Liver (tissue), 9 donors: ENCODE results near the gene ZKSCAN5. TPM values are rescaled to one million over a fixed set of nuclear protein-coding genes. Genes with fewer than 3 reads are reported as not detected.

Source experiments
- DNase-seq: peaks from one replicate; pipeline ENCODE4 v3.0.0-alpha.2; 2017; ENCODE audit warnings: low spot score
- H3K27ac ChIP-seq, 2 donors: one replicate each; pipeline ENCODE4 v1.7.0; 2013; ENCODE audit warnings: inconsistent platforms in 2 of 2, low read length in 2 of 2, control low read depth in 1 of 2, low read depth in 1 of 2, mild to moderate bottlenecking in 1 of 2
- H3K27me3 ChIP-seq, 4 donors: one replicate each; pipeline versions ENCODE4 v1.6.1 to v1.7.0; 2013; ENCODE audit warnings: low read length in 3 of 4, inconsistent platforms in 1 of 4, mild to moderate bottlenecking in 1 of 4, moderate library complexity in 1 of 4; ENCODE audit not compliant: control insufficient read depth in 4 of 4, insufficient read depth in 4 of 4
- H3K36me3 ChIP-seq, 4 donors: one replicate each; pipeline versions ENCODE4 v1.6.1 to v1.7.0; 2013; ENCODE audit warnings: low read length in 3 of 4, mild to moderate bottlenecking in 3 of 4, low read depth in 1 of 4, moderate library complexity in 1 of 4; ENCODE audit not compliant: control insufficient read depth in 4 of 4, insufficient read depth in 3 of 4
- H3K4me1 ChIP-seq, 4 donors: one replicate each; pipeline versions ENCODE4 v1.6.1 to v1.7.0; 2013; ENCODE audit warnings: low read length in 3 of 4, mild to moderate bottlenecking in 3 of 4, moderate library complexity in 1 of 4; ENCODE audit not compliant: control insufficient read depth in 4 of 4, insufficient read depth in 4 of 4
- H3K4me3 ChIP-seq, 3 donors: one replicate each; pipeline versions ENCODE4 v1.6.1 to v1.7.0; 2013; ENCODE audit warnings: low read length in 3 of 3, control low read depth in 1 of 3, low read depth in 1 of 3, mild to moderate bottlenecking in 1 of 3
- H3K9ac ChIP-seq, 2 donors: one replicate each; pipeline ENCODE4 v1.7.0; 2013; ENCODE audit warnings: low read length in 2 of 2, mild to moderate bottlenecking in 2 of 2, moderate library complexity in 2 of 2, control low read depth in 1 of 2, low read depth in 1 of 2
- H3K9me3 ChIP-seq, 4 donors: one replicate each; pipeline versions ENCODE4 v1.6.1 to v1.7.0; 2013; ENCODE audit warnings: low read length in 3 of 4; ENCODE audit not compliant: control insufficient read depth in 4 of 4
- EGR1 ChIP-seq, 2 donors: IDR thresholded peaks; 2 replicates each; pipeline ENCODE4 v1.6.1; 2016 to 2018; ENCODE audit warnings: antibody characterized with exemption in 2 of 2, low read depth in 2 of 2
- FOXA1 ChIP-seq: IDR thresholded peaks from 2 replicates; pipeline ENCODE4 v1.6.1; 2016; ENCODE audit warnings: antibody characterized with exemption
- FOXA2 ChIP-seq: IDR thresholded peaks from 2 replicates; pipeline ENCODE4 v1.6.1; 2016; ENCODE audit warnings: antibody characterized with exemption
- GABPA ChIP-seq, 2 donors: IDR thresholded peaks in 1 of 2; conservative IDR thresholded peaks in 1 of 2; 2 replicates each; pipeline ENCODE4 v1.6.1; 2016; ENCODE audit warnings: antibody characterized with exemption in 2 of 2, mild to moderate bottlenecking in 1 of 2, moderate library complexity in 1 of 2
- HNF4A ChIP-seq, 2 donors: conservative IDR thresholded peaks; 2 replicates each; pipeline ENCODE4 v1.6.1; 2016; ENCODE audit warnings: antibody characterized with exemption in 2 of 2, mild to moderate bottlenecking in 2 of 2
- HNF4G ChIP-seq: IDR thresholded peaks from 2 replicates; pipeline ENCODE4 v1.6.1; 2016; ENCODE audit warnings: antibody characterized with exemption
- JUND ChIP-seq, 2 donors: IDR thresholded peaks; 2 replicates each; pipeline ENCODE4 v1.6.1; 2016; ENCODE audit warnings: antibody characterized with exemption in 2 of 2
- NR2F2 ChIP-seq: IDR thresholded peaks from 2 replicates; pipeline ENCODE4 v1.6.1; 2016; ENCODE audit warnings: antibody characterized with exemption
- RAD21 ChIP-seq, 2 donors: IDR thresholded peaks; 2 replicates each; pipeline ENCODE4 v1.6.1; 2016; ENCODE audit warnings: antibody characterized with exemption in 2 of 2, mild to moderate bottlenecking in 2 of 2
- RXRA ChIP-seq, 2 donors: IDR thresholded peaks; 2 replicates each; pipeline ENCODE4 v1.6.1; 2017 to 2018; ENCODE audit warnings: antibody characterized with exemption in 2 of 2, mild to moderate bottlenecking in 1 of 2
- SP1 ChIP-seq: IDR thresholded peaks from 2 replicates; pipeline ENCODE4 v1.6.1; 2018; ENCODE audit warnings: antibody characterized with exemption, mild to moderate bottlenecking
- TAF1 ChIP-seq: conservative IDR thresholded peaks from 2 replicates; pipeline ENCODE4 v1.6.1; 2016; ENCODE audit warnings: antibody characterized with exemption, mild to moderate bottlenecking
- YY1 ChIP-seq: IDR thresholded peaks from 2 replicates; pipeline ENCODE4 v1.6.1; 2016; ENCODE audit warnings: antibody characterized with exemption, mild to moderate bottlenecking
- WGBS: extraction: QIAGEN DNeasy Blood & Tissue Kit; methylation state at CpG from one replicate; pipeline ENCODE4 v1.1.7; 2013; 5-methylcytosine and 5-hydroxymethylcytosine counted together
- polyA plus RNA-seq, 2 donors: library from polyadenylated mRNA; stranded (reverse) in 1 of 2; unstranded in 1 of 2; fragments of 200-250 nt in 1 of 2; fragments of >200 nt in 1 of 2; fragmentation: Nextera tagmentation in 1 of 2; extraction: Ambion mirVana in 1 of 2; gene quantifications; one replicate each; pipeline versions ENCODE4 v1.2.1 to v1.2.3, GENCODE V29; 2013 to 2015
- total RNA-seq, 2 donors: library from RNA; depleted of rRNA; stranded (reverse); fragments of >200 nt; gene quantifications; one replicate each; pipeline ENCODE4 v1.2.3, GENCODE V29; 2014
- TF ChIP-seq, protein P1 (sequence below): IDR thresholded peaks from 2 replicates; pipeline ENCODE4 v1.6.1; 2016; ENCODE audit warnings: antibody characterized with exemption, mild to moderate bottlenecking
- TF ChIP-seq, protein P2 (sequence below): fragments of 150-350 bp; IDR thresholded peaks from 2 replicates; pipeline ENCODE4 v1.5.1; 2017; ENCODE audit warnings: improper control_type of control experiment, low read depth, low read length; ENCODE audit not compliant: missing input control
- TF ChIP-seq, protein P3 (sequence below): IDR thresholded peaks from 2 replicates; pipeline ENCODE4 v1.6.1; 2016; ENCODE audit warnings: antibody characterized with exemption
- TF ChIP-seq, protein P4 (sequence below): IDR thresholded peaks from 2 replicates; pipeline ENCODE4 v1.6.1; 2016; ENCODE audit warnings: antibody characterized with exemption
- TF ChIP-seq, protein P5 (sequence below): IDR thresholded peaks from 2 replicates; pipeline ENCODE4 v1.6.1; 2016; ENCODE audit warnings: antibody characterized with exemption
- donor health status: healthy.
- donor health status: healthy.
- donor health status: healthy.
- donor health status: healthy.
- donor health status: healthy.

Gene ZKSCAN5
- total and polyA plus RNA-seq, 4 donors: 1.7 to 5.4 (median 3.4) TPM

DNA sequence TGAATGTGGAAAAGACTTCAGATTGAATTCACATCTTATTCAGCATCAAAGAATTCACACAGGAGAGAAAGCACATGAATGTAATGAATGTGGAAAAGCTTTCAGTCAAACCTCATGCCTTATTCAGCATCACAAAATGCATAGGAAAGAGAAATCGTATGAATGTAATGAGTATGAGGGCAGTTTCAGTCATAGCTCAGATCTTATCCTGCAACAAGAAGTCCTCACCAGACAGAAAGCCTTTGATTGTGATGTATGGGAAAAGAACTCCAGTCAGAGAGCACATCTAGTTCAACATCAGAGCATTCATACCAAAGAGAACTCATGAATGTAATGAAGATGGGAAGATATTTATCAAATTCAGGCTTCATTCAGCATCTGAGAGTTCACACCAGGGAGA, 68.8 kb downstream of the ZKSCAN5 start:
- 97% methylated on average over 1 of the region's 1 CpG for WGBS
- TF ChIP-seq EGR1 (IDR thresholded peaks at IDR 0.05; ENCODE audit: low read depth in 2 of 2) (no peak), FOXA1 (no peak), RAD21 (IDR thresholded peaks at IDR 0.05) (no peak), TAF1 (no peak), HNF4A (conservative IDR thresholded peaks at IDR 0.05) (no peak), GABPA (IDR thresholded peaks at IDR 0.05 in 1 of 2, conservative IDR thresholded peaks at IDR 0.05 in 1 of 2) (no peak), JUND (IDR thresholded peaks at IDR 0.05) (no peak), YY1 (no peak), NR2F2 (no peak), RXRA (IDR thresholded peaks at IDR 0.05) (no peak), FOXA2 (no peak), SP1 (no peak)
- TF ChIP-seq, protein P1, sequence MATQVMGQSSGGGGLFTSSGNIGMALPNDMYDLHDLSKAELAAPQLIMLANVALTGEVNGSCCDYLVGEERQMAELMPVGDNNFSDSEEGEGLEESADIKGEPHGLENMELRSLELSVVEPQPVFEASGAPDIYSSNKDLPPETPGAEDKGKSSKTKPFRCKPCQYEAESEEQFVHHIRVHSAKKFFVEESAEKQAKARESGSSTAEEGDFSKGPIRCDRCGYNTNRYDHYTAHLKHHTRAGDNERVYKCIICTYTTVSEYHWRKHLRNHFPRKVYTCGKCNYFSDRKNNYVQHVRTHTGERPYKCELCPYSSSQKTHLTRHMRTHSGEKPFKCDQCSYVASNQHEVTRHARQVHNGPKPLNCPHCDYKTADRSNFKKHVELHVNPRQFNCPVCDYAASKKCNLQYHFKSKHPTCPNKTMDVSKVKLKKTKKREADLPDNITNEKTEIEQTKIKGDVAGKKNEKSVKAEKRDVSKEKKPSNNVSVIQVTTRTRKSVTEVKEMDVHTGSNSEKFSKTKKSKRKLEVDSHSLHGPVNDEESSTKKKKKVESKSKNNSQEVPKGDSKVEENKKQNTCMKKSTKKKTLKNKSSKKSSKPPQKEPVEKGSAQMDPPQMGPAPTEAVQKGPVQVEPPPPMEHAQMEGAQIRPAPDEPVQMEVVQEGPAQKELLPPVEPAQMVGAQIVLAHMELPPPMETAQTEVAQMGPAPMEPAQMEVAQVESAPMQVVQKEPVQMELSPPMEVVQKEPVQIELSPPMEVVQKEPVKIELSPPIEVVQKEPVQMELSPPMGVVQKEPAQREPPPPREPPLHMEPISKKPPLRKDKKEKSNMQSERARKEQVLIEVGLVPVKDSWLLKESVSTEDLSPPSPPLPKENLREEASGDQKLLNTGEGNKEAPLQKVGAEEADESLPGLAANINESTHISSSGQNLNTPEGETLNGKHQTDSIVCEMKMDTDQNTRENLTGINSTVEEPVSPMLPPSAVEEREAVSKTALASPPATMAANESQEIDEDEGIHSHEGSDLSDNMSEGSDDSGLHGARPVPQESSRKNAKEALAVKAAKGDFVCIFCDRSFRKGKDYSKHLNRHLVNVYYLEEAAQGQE: no peak
- TF ChIP-seq, protein P2, sequence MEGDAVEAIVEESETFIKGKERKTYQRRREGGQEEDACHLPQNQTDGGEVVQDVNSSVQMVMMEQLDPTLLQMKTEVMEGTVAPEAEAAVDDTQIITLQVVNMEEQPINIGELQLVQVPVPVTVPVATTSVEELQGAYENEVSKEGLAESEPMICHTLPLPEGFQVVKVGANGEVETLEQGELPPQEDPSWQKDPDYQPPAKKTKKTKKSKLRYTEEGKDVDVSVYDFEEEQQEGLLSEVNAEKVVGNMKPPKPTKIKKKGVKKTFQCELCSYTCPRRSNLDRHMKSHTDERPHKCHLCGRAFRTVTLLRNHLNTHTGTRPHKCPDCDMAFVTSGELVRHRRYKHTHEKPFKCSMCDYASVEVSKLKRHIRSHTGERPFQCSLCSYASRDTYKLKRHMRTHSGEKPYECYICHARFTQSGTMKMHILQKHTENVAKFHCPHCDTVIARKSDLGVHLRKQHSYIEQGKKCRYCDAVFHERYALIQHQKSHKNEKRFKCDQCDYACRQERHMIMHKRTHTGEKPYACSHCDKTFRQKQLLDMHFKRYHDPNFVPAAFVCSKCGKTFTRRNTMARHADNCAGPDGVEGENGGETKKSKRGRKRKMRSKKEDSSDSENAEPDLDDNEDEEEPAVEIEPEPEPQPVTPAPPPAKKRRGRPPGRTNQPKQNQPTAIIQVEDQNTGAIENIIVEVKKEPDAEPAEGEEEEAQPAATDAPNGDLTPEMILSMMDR: no peak
- TF ChIP-seq, protein P3, sequence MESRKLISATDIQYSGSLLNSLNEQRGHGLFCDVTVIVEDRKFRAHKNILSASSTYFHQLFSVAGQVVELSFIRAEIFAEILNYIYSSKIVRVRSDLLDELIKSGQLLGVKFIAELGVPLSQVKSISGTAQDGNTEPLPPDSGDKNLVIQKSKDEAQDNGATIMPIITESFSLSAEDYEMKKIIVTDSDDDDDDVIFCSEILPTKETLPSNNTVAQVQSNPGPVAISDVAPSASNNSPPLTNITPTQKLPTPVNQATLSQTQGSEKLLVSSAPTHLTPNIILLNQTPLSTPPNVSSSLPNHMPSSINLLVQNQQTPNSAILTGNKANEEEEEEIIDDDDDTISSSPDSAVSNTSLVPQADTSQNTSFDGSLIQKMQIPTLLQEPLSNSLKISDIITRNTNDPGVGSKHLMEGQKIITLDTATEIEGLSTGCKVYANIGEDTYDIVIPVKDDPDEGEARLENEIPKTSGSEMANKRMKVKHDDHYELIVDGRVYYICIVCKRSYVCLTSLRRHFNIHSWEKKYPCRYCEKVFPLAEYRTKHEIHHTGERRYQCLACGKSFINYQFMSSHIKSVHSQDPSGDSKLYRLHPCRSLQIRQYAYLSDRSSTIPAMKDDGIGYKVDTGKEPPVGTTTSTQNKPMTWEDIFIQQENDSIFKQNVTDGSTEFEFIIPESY: no peak
- TF ChIP-seq, protein P4, sequence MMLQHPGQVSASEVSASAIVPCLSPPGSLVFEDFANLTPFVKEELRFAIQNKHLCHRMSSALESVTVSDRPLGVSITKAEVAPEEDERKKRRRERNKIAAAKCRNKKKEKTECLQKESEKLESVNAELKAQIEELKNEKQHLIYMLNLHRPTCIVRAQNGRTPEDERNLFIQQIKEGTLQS: no peak
- TF ChIP-seq, protein P5, sequence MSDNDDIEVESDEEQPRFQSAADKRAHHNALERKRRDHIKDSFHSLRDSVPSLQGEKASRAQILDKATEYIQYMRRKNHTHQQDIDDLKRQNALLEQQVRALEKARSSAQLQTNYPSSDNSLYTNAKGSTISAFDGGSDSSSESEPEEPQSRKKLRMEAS: no peak
- no peaks in the 10 kb centered on the region for H3K9me3 ChIP-seq
- H3K4me3 ChIP-seq: no peak overlapping the region
- H3K36me3 ChIP-seq: peaks cover 3 to 48% (median 27%) of the 10 kb centered on the region in 4 donors
- no peaks in the 10 kb centered on the region for H3K27me3 ChIP-seq
- no peaks in the 10 kb centered on the region for H3K4me1 ChIP-seq
- no peak overlapping the region for H3K9ac ChIP-seq
- no peak for DNase-seq
- no peak overlapping the region for H3K27ac ChIP-seq

DNA sequence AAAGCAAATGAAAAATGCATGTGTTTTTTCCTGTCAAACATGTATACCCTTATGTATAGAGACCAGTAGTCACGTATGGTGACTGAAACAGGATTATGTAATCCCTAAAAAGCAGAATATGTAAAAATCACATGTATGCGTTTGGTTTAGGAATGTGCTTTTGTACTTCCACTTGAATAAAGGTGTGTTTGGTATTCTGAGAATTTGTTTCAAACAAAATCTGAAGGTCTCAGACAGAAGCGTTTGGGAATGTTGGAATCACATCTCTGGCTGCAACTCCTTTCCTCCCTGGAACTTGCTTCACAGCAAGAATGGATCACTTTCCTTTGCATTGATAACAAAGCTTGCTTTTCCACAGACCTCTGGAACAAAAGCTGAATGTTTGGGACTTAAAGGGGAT, 71.8 kb downstream of the ZKSCAN5 start:
- DNase-seq: no peak
- Histone ChIP-seq H3K4me3 (no peak overlapping the region), H3K36me3 (peaks cover 3 to 25% (median 18%) of the 10 kb centered on the region in 4 donors), H3K9me3 (no peaks in the 10 kb centered on the region), H3K4me1 (peaks cover 0 to 12% (median 6%) of the 10 kb centered on the region in 4 donors), H3K27ac (no peak overlapping the region), H3K9ac (no peak overlapping the region), H3K27me3 (no peaks in the 10 kb centered on the region)
- 84% methylated on average over 3 of the region's 3 CpGs for WGBS
- TF ChIP-seq RAD21 (IDR thresholded peaks at IDR 0.05): no peak
- TF ChIP-seq, protein P4: no peak
- TF ChIP-seq, protein P1: no peak
- no peak for TF ChIP-seq NR2F2
- TF ChIP-seq FOXA1: no peak
- no peak for TF ChIP-seq HNF4G
- TF ChIP-seq RXRA (IDR thresholded peaks at IDR 0.05): no peak
- TF ChIP-seq, protein P5: no peak
- TF ChIP-seq, protein P2: no peak
